ENCODE measurements around the gene PLD3.

PLD3 gene

GRCh38 chr19:40370997-40371801 is 22.7 kb downstream of the PLD3 start:
- TF ChIP-seq POLR2AphosphoS5 (IDR thresholded peaks at IDR 0.05; ENCODE audit: low read depth, low read length) (no peak), TAF1 (IDR thresholded peaks at IDR 0.05; ENCODE audit: borderline replicate concordance, insufficient read depth, low read length) (no peak), SIN3A (IDR thresholded peaks at IDR 0.05; ENCODE audit: borderline replicate concordance, insufficient read depth, low read length) (no peak), FOXP2 (optimal IDR thresholded peaks at IDR 0.05; ENCODE audit: borderline replicate concordance, extremely low read depth, extremely low read length, insufficient read depth) (no peak), REST (IDR thresholded peaks at IDR 0.05; ENCODE audit: insufficient read depth in 1 of 2, low read depth in 2 of 2, low read length in 2 of 2) (no peak)

- TF ChIP-seq SIN3A (IDR thresholded peaks at IDR 0.05; ENCODE audit: borderline replicate concordance, insufficient read depth, low read length), result no peak
- no peak for TF ChIP-seq FOXP2 (optimal IDR thresholded peaks at IDR 0.05; ENCODE audit: borderline replicate concordance, extremely low read depth, extremely low read length, insufficient read depth)
- no peak for TF ChIP-seq REST (IDR thresholded peaks at IDR 0.05; ENCODE audit: insufficient read depth in 1 of 2, low read depth in 2 of 2, low read length in 2 of 2)
- TF ChIP-seq POLR2AphosphoS5 (IDR thresholded peaks at IDR 0.05; ENCODE audit: low read depth, low read length), result no peak
- no peak for TF ChIP-seq TAF1 (IDR thresholded peaks at IDR 0.05; ENCODE audit: borderline replicate concordance, insufficient read depth, low read length)
Measured at GRCh38 chr19:40371802-40372122, 23.3 kb downstream of the PLD3 start.

GRCh38 chr19:40374084-40374483 is 25.6 kb downstream of the PLD3 start:
- TF ChIP-seq POLR2AphosphoS5 (IDR thresholded peaks at IDR 0.05; ENCODE audit: low read depth, low read length), result no peak
- no peak for TF ChIP-seq SIN3A (IDR thresholded peaks at IDR 0.05; ENCODE audit: borderline replicate concordance, insufficient read depth, low read length)
- no peak for TF ChIP-seq REST (IDR thresholded peaks at IDR 0.05; ENCODE audit: insufficient read depth in 1 of 2, low read depth in 2 of 2, low read length in 2 of 2)
- no peak for TF ChIP-seq TAF1 (IDR thresholded peaks at IDR 0.05; ENCODE audit: borderline replicate concordance, insufficient read depth, low read length)
- no peak for TF ChIP-seq FOXP2 (optimal IDR thresholded peaks at IDR 0.05; ENCODE audit: borderline replicate concordance, extremely low read depth, extremely low read length, insufficient read depth)

GRCh38 chr19:40376286-40376862 is 27.9 kb downstream of the PLD3 start:
- TF ChIP-seq FOXP2 (optimal IDR thresholded peaks at IDR 0.05; ENCODE audit: borderline replicate concordance, extremely low read depth, extremely low read length, insufficient read depth), result no peak

GRCh38 chr19:40377876-40378385 is 29.4 kb downstream of the PLD3 start:
- no peak for TF ChIP-seq SIN3A (IDR thresholded peaks at IDR 0.05; ENCODE audit: borderline replicate concordance, insufficient read depth, low read length)
- no peak for TF ChIP-seq FOXP2 (optimal IDR thresholded peaks at IDR 0.05; ENCODE audit: borderline replicate concordance, extremely low read depth, extremely low read length, insufficient read depth)
- TF ChIP-seq TAF1 (IDR thresholded peaks at IDR 0.05; ENCODE audit: borderline replicate concordance, insufficient read depth, low read length), result no peak
- no peak for TF ChIP-seq REST (IDR thresholded peaks at IDR 0.05; ENCODE audit: insufficient read depth in 1 of 2, low read depth in 2 of 2, low read length in 2 of 2)
- TF ChIP-seq POLR2AphosphoS5 (IDR thresholded peaks at IDR 0.05; ENCODE audit: low read depth, low read length), result no peak

All from PFSK-1 (cell line).